Measurements from ENCODE around the gene CMTM2.

CMTM2 gene

DNA sequence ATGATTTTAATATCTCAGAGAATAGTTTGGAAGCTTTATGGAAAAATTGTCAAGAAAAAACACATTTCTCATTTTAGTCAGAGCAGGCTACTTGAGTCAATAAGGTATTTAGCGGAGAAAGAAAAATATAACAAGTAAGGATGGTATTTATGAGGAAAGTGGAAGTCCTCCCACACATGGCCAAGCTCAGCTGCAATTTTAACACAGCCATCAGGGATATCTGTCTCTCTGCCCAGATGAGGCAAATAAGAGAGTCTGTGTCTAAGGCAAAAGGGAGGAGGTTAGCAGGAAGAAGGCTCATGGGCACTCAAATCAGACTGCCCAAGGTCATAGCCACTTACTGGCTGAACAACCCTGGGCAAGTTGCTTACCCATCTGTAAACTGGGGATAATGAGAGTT, 5.2 kb upstream of the CMTM2 start:
- TF ChIP-seq CTCF (conservative IDR thresholded peaks at IDR 0.05), result no peak
- H3K27ac ChIP-seq, result no peak overlapping the region

DNA sequence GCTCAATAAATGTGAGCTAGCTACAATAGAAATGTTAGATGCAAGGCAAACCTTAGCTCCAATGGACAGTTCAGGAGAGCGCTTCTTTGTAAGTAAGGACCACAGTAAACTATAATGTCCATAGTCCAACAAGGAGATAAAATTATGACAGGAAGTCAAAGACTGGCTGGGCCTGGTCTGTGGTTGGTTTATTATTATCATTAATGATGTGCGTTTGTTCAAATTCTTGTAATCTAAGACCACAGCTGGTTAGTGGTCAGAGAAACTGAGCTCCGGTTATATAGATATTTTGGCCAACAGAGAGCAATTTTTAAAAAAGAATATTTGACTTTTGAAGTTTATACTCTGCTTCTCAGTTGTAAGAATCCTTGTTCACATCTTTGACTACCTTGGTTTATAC, 4.7 kb upstream of the CMTM2 start:
- no peak overlapping the region for H3K27ac ChIP-seq
- no peak for TF ChIP-seq CTCF (conservative IDR thresholded peaks at IDR 0.05)

DNA sequence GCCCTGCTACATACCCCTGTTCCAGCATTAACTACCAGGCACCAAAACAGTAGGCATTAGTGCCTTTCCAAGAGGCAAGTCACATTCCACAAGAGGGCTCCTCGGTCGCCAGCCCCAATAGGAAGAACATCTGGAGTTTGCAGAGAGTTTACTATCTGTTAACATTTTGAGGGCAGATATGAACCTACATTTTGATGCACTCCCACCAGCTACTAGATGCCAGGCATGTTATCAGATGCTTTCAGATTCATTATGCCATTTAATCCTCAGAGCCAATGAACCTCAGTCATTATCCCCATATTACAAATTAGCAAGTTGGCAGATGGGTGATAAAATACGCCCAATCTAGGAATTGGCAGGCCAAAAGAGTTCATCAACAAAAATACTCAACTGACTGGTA, 4.2 kb upstream of the CMTM2 start:
- no peak overlapping the region for H3K27ac ChIP-seq
- no peak for TF ChIP-seq CTCF (conservative IDR thresholded peaks at IDR 0.05)

- TF ChIP-seq CTCF (conservative IDR thresholded peaks at IDR 0.05), result no peak
- H3K27ac ChIP-seq, result no peak overlapping the region
These were observed 3.0 kb upstream of the CMTM2 start for GRCh38 chr16:66576296-66576695.

DNA sequence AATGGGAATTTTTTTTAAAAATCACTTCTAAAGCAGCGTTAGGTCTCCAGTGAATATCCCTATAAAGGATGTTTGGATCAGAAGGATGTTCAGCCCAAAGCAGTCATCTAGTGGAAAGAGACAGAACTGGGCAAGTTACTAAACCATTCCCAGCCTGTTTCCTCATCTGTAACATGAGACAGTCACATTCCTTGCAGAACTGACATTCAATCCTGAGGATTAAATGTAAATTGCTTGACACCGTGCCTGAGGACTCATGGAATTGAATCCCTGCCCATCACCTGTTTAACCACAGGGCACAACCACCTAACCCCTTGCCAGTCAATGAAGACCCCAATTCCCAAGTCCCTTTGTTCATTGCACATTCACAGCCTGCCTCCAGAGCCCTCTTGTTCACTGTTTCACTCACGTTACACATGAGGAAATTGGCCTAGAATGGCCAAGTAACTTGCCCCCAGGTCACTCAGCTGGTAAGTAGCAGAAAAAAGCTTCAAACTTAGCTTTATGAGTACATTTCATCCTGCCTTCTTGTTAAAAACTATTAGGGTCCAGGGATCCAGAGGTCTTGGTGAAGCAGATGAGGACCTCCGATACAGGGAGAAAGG, 1.4 kb downstream of the CMTM2 start:
- TF ChIP-seq CTCF (conservative IDR thresholded peaks at IDR 0.05), result no peak
- H3K27ac ChIP-seq, result no peak overlapping the region

GRCh38 chr16:66581246-66581952, 2.1 kb downstream of the CMTM2 start:
- H3K27ac ChIP-seq, result no peak overlapping the region
- no peak for TF ChIP-seq CTCF (conservative IDR thresholded peaks at IDR 0.05)

DNA sequence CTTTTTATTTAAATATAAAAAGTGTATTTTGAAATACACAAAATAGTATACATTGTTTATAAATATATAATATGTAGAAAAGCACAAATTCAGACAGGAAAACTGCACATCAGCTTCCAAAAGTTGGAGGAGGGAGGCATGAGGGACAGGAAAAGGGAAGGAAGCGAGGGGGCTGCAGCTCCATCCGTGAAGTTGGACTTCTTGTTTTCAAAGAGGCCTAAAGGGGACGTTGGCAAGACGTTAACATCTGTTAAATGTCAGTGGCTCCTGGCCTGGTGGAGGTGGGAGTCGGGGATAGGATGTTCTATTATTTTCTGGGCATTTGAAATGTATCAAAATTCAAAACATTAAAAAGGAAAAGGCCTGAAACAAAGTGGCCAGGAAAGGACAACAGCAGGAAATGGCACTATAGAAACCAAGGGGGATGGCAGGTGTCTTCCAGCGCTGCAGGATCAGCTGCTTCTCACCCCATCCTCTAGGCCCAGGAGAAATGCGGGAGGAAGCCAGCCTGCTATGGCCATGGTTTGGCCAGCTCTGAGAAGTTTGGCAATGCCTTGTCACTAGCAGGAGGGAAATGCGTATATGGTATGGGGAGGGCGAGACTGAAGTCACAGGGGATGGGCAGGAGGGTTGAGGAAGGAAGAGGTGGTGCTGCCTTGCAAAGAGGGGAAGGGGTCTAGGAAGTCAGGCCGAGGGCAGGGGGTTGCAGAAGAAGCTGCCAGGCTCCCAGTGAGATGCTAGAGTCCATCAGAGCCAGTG, 6.4 kb downstream of the CMTM2 start:
- no peak for TF ChIP-seq CTCF (conservative IDR thresholded peaks at IDR 0.05)
- no peak overlapping the region for H3K27ac ChIP-seq
